OCI-LY1 (cell line): ENCODE results near the gene F10.

Source experiments
- EZH2 ChIP-seq: fragments of 200-600 bp; sonication (generic), shearing (Covaris generic); IDR thresholded peaks from 2 replicates; pipeline ENCODE4 v1.8.0; 2017; ENCODE audit warnings: borderline replicate concordance, mixed run types, mild to moderate bottlenecking, antibody characterized with exemption, low read length, moderate library complexity, mixed read lengths
- TF ChIP-seq, protein P1 (sequence below): fragments of 200-600 bp; sonication (generic), shearing (Covaris generic); IDR thresholded peaks from 2 replicates; pipeline ENCODE4 v1.5.1; 2017; ENCODE audit warnings: mild to moderate bottlenecking, antibody characterized with exemption, low read length, moderate library complexity, mixed read lengths

DNA sequence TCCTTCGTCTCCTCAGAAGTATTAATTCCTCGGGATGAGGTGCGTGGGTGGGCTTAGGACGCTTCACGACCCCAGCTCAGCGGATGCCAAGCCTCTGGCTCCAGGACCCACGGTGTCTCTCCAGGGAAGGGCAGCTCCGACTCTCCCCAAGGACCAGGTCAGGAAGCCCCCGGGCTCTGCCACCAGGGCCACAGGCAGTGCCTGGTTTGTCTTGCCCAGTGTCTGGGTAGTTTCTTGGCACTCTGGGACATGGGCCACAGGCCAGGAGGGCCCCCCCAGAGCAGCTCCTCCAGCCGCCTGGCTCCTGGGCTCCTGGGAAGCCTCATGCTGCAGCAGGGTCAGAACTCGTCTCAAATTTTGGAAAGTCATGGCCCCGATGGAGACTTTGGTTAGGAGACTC is 38.4 kb downstream of the F10 start:
- TF ChIP-seq, protein P1, sequence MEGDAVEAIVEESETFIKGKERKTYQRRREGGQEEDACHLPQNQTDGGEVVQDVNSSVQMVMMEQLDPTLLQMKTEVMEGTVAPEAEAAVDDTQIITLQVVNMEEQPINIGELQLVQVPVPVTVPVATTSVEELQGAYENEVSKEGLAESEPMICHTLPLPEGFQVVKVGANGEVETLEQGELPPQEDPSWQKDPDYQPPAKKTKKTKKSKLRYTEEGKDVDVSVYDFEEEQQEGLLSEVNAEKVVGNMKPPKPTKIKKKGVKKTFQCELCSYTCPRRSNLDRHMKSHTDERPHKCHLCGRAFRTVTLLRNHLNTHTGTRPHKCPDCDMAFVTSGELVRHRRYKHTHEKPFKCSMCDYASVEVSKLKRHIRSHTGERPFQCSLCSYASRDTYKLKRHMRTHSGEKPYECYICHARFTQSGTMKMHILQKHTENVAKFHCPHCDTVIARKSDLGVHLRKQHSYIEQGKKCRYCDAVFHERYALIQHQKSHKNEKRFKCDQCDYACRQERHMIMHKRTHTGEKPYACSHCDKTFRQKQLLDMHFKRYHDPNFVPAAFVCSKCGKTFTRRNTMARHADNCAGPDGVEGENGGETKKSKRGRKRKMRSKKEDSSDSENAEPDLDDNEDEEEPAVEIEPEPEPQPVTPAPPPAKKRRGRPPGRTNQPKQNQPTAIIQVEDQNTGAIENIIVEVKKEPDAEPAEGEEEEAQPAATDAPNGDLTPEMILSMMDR = no peak
- no peak for TF ChIP-seq EZH2
